ENCODE results near the gene FIBCD1.

FIBCD1 gene

GRCh38 chr9:130895481-130896232 is 43.4 kb downstream of the FIBCD1 start:
- DNase-seq (ENCODE audit: low read depth in 2 of 2): no peak

DNA sequence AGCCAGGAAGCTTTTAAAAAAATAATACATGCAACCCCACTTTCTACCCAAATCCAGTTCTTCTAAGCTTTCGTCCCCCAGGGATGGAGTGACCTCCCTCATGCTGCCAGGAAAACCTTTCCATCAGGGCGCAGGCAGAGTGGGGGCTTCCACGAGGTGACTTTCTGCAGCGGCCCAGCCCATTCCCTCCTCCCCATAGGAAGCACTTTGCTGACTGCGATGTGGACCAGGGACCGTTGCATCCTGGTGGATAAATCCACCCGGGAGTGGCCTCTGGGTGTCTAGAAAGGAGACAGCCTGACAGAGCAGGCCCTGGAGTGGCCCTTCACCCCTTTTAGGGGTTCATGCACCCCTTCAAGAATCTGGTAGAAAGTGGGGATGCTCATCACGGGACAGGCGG is 44.0 kb downstream of the FIBCD1 start:
- DNase-seq (ENCODE audit: low read depth in 2 of 2): no peak

- DNase-seq (ENCODE audit: low read depth in 2 of 2): no peak
Observed at GRCh38 chr9:130894546-130894945, 44.5 kb downstream of the FIBCD1 start.

DNA sequence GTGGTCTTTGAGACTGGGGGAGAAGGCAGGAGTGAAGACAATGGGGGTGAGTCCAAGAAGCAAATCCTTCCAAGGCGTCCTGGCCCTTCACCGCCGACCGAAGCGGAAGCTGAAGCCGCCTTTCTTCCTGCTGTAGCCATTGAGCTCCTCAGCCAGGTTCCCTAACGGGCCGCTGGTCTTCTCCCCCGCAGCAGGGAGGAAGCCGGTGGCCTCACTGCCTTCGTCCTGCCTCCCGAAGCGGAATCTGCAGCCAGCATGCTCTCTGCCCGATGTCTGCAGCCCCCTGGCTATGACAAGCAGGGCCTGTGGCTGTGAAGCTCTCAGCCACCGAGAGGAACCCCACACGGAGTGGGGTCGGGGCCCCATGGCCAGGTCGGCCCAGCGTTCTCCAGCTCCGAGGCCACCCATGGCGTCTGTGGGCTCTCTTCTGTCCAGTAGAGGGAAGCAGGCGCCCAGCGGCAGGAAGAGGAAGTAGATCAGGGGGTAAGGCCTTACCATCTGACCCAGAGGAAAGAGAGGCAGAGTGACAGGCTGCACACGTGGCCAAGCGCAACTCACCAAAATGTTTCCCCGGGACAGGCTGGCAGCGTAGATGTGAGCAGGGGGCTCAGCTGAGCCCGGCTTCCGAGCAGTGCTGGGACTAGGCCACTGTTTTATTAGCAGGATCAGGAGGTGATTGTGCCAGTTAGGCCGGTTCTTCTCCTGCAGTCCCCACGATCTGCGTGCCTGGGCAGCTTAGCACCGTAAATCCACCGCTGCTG is 45.5 kb downstream of the FIBCD1 start:
- DNase-seq (ENCODE audit: low read depth in 2 of 2): no peak

DNA sequence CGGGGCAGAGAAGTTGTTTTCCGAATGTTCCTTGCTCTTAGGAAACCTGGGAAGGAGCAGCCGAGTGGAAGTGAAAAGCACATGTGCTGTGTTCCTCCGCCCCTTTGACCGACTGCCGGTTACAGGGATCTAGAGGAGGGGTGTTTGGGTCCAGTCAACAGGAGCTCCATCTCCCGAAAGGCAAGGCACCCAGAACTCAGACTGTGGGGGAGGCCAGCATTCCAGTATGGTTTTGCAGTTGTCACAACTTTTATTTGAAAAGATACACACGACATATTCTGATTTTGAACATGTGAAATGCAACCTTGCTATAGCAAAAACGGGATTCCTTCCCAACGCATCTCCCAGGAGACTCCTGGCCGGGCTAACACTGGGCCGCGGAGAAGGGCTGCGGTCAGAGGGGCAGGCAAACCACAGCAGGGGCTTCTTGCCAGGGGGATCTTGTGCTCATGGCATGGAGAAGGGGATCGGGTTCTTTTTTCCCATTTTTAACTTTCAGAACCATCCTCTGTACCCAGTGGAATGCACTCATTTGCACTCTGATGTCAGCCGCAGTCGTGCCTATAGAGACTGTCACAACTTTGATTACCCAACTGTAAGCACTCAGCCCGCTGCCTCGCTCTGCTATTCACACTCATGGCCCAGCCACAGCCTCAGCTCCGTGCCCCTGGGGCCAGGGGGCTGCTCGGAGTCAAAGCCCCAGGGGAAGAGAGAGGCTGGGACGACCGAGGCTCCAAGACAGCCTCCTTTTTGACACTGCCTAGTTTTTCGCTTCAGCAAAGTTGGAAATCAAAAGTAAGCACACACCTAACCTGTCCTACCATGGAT is 46.4 kb downstream of the FIBCD1 start:
- DNase-seq (ENCODE audit: low read depth in 2 of 2): no peak

GRCh38 chr9:130891688-130892476 is 47.2 kb downstream of the FIBCD1 start:
- no peak for DNase-seq (ENCODE audit: low read depth in 2 of 2)

DNA sequence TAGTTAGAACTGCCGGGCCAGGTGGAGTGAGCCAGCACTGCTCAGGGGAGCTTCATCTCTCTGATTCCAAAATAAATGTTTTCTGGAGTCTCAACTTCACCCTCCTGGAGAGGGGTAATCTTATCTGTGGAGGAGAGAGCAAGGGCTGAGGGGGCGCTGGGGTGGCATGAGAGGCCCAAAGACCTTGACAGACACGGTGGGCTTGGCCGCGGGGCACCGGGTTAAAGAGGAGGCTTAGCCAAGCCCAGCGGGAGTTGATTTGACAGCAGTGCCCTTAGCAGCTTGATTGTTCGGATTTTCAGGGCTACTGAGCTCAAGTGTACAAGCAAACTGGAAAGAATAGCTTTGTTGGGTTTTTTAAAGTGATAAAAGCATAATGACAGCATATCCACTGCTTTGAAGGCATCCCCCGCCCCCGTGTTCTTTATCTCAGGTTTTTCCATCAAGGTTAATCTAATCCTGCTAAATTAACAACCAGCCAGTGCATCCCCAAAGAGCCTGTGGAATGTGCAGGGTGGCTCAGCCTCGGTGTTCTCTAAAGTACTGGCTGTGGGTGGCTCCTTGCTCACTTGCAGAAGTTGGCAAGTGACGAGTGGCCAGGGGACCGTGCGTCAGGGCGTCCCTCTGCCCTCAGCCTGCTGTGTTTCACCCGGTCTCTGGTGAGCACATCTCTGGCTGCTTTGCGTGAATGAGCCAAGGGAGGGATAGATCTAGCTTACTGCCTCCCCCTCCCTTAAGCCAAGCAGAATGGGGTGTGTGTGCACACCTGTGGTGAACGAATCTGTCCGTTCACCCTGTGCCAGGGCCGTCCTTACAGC is 48.0 kb downstream of the FIBCD1 start:
- no peak for DNase-seq (ENCODE audit: low read depth in 2 of 2)

GRCh38 chr9:130890124-130890523 is 48.9 kb downstream of the FIBCD1 start:
- no peak for DNase-seq (ENCODE audit: low read depth in 2 of 2)

DNA sequence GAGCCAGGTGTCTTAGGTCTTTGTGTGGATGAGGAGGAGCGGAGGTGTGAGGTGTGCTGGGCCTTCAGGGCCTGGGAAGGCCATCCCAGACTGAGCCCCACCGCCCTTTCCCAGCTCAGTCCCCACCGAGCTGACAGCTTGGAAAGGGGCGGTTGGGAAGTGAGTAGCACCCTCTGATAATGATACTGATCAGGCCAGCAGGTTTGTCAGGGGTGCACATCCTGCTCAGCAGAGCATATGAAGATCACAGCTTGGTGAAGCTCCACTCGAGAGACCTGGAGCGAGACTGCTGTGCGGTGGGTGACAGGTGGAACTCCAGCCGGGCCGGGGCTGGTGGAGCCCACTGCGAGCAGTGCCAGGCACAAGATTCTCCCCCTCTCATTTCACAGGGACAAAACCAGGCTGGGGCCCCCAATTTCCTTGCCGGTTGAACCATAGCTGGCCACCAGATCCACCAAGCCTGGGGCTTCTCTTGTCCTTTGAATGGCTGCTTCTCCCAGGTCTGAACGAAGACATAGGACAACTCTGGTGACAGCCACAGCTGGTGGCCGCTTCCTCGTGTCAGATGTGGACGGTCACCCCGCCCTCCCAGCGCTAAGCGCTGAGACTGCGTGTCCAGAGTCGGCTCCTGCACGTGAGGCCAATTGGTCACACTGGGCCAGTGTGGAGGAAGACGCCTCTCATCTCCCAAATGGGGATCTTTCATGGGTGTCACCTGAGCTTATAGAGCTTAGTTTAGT is 50.7 kb downstream of the FIBCD1 start:
- DNase-seq (ENCODE audit: low read depth in 2 of 2): no peak

- DNase-seq (ENCODE audit: low read depth in 2 of 2): no peak
Observed at GRCh38 chr9:130887494-130888144, 51.4 kb downstream of the FIBCD1 start.

- no peak for DNase-seq (ENCODE audit: low read depth in 2 of 2)
Observed at GRCh38 chr9:130886981-130887380, 52.1 kb downstream of the FIBCD1 start.

DNA sequence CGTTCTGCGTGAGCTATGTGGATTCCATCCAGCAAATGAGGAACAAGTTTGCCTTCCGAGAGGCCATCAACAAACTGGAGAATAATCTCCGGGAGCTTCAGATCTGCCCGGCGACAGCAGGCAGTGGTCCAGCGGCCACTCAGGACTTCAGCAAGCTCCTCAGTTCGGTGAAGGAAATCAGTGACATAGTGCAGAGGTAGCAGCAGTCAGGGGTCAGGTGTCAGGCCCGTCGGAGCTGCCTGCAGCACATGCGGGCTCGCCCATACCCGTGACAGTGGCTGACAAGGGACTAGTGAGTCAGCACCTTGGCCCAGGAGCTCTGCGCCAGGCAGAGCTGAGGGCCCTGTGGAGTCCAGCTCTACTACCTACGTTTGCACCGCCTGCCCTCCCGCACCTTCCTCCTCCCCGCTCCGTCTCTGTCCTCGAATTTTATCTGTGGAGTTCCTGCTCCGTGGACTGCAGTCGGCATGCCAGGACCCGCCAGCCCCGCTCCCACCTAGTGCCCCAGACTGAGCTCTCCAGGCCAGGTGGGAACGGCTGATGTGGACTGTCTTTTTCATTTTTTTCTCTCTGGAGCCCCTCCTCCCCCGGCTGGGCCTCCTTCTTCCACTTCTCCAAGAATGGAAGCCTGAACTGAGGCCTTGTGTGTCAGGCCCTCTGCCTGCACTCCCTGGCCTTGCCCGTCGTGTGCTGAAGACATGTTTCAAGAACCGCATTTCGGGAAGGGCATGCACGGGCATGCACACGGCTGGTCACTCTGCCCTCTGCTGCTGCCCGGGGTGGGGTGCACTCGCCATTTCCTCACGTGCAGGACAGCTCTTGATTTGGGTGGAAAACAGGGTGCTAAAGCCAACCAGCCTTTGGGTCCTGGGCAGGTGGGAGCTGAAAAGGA is 53.3 kb downstream of the FIBCD1 start:
- DNase-seq (ENCODE audit: low read depth in 2 of 2): no peak

GRCh38 chr9:130884542-130885483 is 54.2 kb downstream of the FIBCD1 start:
- no peak for DNase-seq (ENCODE audit: low read depth in 2 of 2)

DNA sequence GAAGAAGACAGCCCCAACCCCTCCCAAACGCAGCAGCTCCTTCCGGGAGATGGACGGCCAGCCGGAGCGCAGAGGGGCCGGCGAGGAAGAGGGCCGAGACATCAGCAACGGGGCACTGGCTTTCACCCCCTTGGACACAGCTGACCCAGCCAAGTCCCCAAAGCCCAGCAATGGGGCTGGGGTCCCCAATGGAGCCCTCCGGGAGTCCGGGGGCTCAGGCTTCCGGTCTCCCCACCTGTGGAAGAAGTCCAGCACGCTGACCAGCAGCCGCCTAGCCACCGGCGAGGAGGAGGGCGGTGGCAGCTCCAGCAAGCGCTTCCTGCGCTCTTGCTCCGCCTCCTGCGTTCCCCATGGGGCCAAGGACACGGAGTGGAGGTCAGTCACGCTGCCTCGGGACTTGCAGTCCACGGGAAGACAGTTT is 54.9 kb downstream of the FIBCD1 start:
- no peak for DNase-seq (ENCODE audit: low read depth in 2 of 2)

DNA sequence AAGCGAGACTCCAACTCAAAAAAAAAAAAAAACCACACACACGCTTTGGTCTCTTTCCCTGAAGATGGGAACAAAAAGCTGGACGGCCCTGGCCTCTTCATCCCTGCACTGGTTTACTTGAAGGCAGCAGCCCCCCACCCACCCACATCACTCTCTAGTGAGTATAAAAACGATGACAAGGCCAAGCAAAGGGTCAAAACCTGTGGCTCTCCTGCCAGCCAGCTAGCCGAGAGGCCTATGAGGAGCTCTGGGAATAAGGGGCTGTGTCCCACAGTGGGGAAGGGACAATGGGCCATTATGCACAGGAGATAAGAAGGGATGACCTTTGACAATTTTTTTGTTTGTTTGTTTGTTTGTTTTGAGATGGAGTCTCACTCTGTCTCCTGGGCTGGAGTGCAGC is 55.6 kb downstream of the FIBCD1 start:
- DNase-seq (ENCODE audit: low read depth in 2 of 2): no peak

DNA sequence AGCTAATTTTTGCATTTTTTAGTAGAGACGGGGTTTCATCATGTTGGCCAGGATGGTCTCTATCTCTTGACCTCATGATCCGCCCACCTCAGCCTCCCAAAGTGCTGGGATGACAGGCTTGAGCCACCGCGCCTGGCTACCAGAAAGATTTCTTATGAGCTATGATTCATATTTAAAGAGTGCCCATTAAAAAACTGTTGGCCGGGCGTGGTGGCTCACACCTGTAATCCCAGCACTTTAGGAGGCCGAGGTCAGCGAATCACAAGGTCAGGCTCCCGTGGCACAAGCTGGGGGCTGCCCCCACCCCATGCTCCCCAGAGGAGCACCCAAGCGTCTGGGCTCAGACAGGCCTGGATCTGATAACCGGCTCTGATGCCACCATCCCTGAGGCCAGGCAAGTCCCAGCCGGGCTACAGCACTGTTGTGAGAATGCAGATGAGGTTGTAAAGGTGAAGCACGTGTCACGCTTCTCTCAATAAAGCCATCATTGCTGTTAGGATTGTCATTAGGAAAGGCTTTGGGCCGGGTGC is 56.3 kb downstream of the FIBCD1 start:
- no peak for DNase-seq (ENCODE audit: low read depth in 2 of 2)

GRCh38 chr9:130881516-130881915 is 57.5 kb downstream of the FIBCD1 start:
- DNase-seq (ENCODE audit: low read depth in 2 of 2): no peak
